HTERT RPE-1 (cell line): ENCODE results near the gene SRD5A1.

Experiments used
- in situ Hi-C: fragments of 300-500 bp; cut with MboI; formaldehyde crosslinking; loops from 4 replicates; pipeline ENCODE4 v1.14.3; 2020; ENCODE audit warnings: low sequenced_read_pairs

The SRD5A1 gene

GRCh38 chr5:6632888-6633468 lies at the start of gene SRD5A1, which contains the start of gene NSUN2:
Gene SRD5A1, plus strand, starts transcription at chr5:6633440. Its CDS starts 137 bp downstream, at chr5:6633577.
Gene NSUN2, minus strand, starts transcription at chr5:6633044. Its CDS starts 65 bp downstream, at chr5:6632979.
- in situ Hi-C loops: no loop called here

- in situ Hi-C loops: no loop called here
Observed at GRCh38 chr5:6584101-6584645, 49.1 kb upstream of the SRD5A1 start.

GRCh38 chr5:6584727-6585126 lies 48.5 kb upstream of the SRD5A1 start:
- in situ Hi-C loops: no loop called here

GRCh38 chr5:6585168-6585567 lies 48.1 kb upstream of the SRD5A1 start:
- in situ Hi-C loops: no loop called here

- in situ Hi-C loops: no loop called here
Observed at GRCh38 chr5:6585939-6586646, 47.1 kb upstream of the SRD5A1 start.

GRCh38 chr5:6586647-6587042 lies 46.6 kb upstream of the SRD5A1 start:
- in situ Hi-C loops: no loop called here

- in situ Hi-C loops: no loop called here
Observed at GRCh38 chr5:6587171-6587570, 46.1 kb upstream of the SRD5A1 start.

- in situ Hi-C loops: no loop called here
Observed at GRCh38 chr5:6590581-6590980, 42.7 kb upstream of the SRD5A1 start.

GRCh38 chr5:6591671-6592288 lies 41.5 kb upstream of the SRD5A1 start:
- in situ Hi-C loops: no loop called here

GRCh38 chr5:6592601-6593000 lies 40.6 kb upstream of the SRD5A1 start:
- in situ Hi-C loops: no loop called here

- in situ Hi-C loops: no loop called here
Observed at GRCh38 chr5:6593148-6594016, 39.9 kb upstream of the SRD5A1 start.

GRCh38 chr5:6594066-6594465 lies 39.2 kb upstream of the SRD5A1 start:
- in situ Hi-C loops: no loop called here

- in situ Hi-C loops: no loop called here
Observed at GRCh38 chr5:6595405-6595804, 37.8 kb upstream of the SRD5A1 start.

- in situ Hi-C loops: no loop called here
Observed at GRCh38 chr5:6596388-6596787, 36.9 kb upstream of the SRD5A1 start.

- in situ Hi-C loops: no loop called here
Observed at GRCh38 chr5:6597557-6597956, 35.7 kb upstream of the SRD5A1 start.

GRCh38 chr5:6598351-6598900 lies 34.8 kb upstream of the SRD5A1 start:
- in situ Hi-C loops: no loop called here

GRCh38 chr5:6599739-6600138 lies 33.5 kb upstream of the SRD5A1 start:
- in situ Hi-C loops: no loop called here

GRCh38 chr5:6601271-6601670 lies 32.0 kb upstream of the SRD5A1 start:
- in situ Hi-C loops: no loop called here

GRCh38 chr5:6601816-6602215 lies 31.4 kb upstream of the SRD5A1 start:
- in situ Hi-C loops: no loop called here

- in situ Hi-C loops: no loop called here
Observed at GRCh38 chr5:6602441-6602840, 30.8 kb upstream of the SRD5A1 start.

- in situ Hi-C loops: no loop called here
Observed at GRCh38 chr5:6603643-6604042, 29.6 kb upstream of the SRD5A1 start.
